ENCODE data around the gene ADGRV1. TPM values are rescaled to one million over a fixed set of nuclear protein-coding genes. Genes with fewer than 3 reads are reported as not detected.

ADGRV1 gene
- total RNA-seq, 4 donors from 2014 or later, result 6.0 to 37.0 (median 10.6) TPM

GRCh38 chr5:90741022-90741564, 182.5 kb downstream of the ADGRV1 start:
- in situ Hi-C loops (cut with MboI; ENCODE audit: low pct_ligation_motif_present in 1 of 4, low pct_unique_long_range_greater_than_20kb in 1 of 4, low sequenced_read_pairs in 3 of 4), result no loop called here
- intact Hi-C loops (cut with DNase I; ENCODE audit: low total_unique reads), result no loop called here
- H3K9me3 ChIP-seq, result peaks cover 0 to 7% of the 10 kb centered on the region in 2 donors
- H3K4me1 ChIP-seq, result no peaks in the 10 kb centered on the region
- no peak for TF ChIP-seq POLR2AphosphoS5 (IDR thresholded peaks at IDR 0.05)
- TF ChIP-seq POLR2A (IDR thresholded peaks at IDR 0.05), result no peak
- no peak for TF ChIP-seq EP300 (IDR thresholded peaks at IDR 0.05; ENCODE audit: low read depth)
- TF ChIP-seq CTCF (IDR thresholded peaks at IDR 0.05), result no peak
- no peak overlapping the region for H3K27ac ChIP-seq
- no peaks in the 10 kb centered on the region for H3K27me3 ChIP-seq
- WGBS, 2 donors (ENCODE audit: low coverage in 1 of 2), result 70 to 75% methylated on average over 2 of the region's 2 CpGs
- H3K4me3 ChIP-seq, result no peak overlapping the region
- DNase-seq, result no peak
- H3K36me3 ChIP-seq, result no peaks in the 10 kb centered on the region

GRCh38 chr5:90746119-90746518, 187.5 kb downstream of the ADGRV1 start:
- intact Hi-C loops (cut with DNase I; ENCODE audit: low total_unique reads) (no loop called here), in situ Hi-C loops (cut with MboI; ENCODE audit: low pct_ligation_motif_present in 1 of 4, low pct_unique_long_range_greater_than_20kb in 1 of 4, low sequenced_read_pairs in 3 of 4) (no loop called here)
- Histone ChIP-seq H3K36me3 (no peaks in the 10 kb centered on the region), H3K27me3 (no peaks in the 10 kb centered on the region), H3K4me3 (no peak overlapping the region), H3K27ac (no peak overlapping the region), H3K4me1 (no peaks in the 10 kb centered on the region), H3K9me3 (no peaks in the 10 kb centered on the region)
- 83% methylated on average over 1 of the region's 1 CpG; no CpG with 5 or more reads in 1 of the 2 donors for WGBS, 2 donors (ENCODE audit: low coverage in 1 of 2)
- DNase-seq, result no peak
- TF ChIP-seq CTCF (IDR thresholded peaks at IDR 0.05) (no peak), POLR2AphosphoS5 (IDR thresholded peaks at IDR 0.05) (no peak), EP300 (IDR thresholded peaks at IDR 0.05; ENCODE audit: low read depth) (no peak), POLR2A (IDR thresholded peaks at IDR 0.05) (no peak)

- TF ChIP-seq POLR2AphosphoS5 (IDR thresholded peaks at IDR 0.05) (no peak), EP300 (IDR thresholded peaks at IDR 0.05; ENCODE audit: low read depth) (no peak), POLR2A (IDR thresholded peaks at IDR 0.05) (no peak), CTCF (IDR thresholded peaks at IDR 0.05) (no peak)
- in situ Hi-C loops (cut with MboI; ENCODE audit: low pct_ligation_motif_present in 1 of 4, low pct_unique_long_range_greater_than_20kb in 1 of 4, low sequenced_read_pairs in 3 of 4) (no loop called here), intact Hi-C loops (cut with DNase I; ENCODE audit: low total_unique reads) (no loop called here)
- Histone ChIP-seq H3K36me3 (no peaks in the 10 kb centered on the region), H3K27me3 (no peaks in the 10 kb centered on the region), H3K9me3 (no peaks in the 10 kb centered on the region), H3K27ac (no peak overlapping the region), H3K4me1 (no peaks in the 10 kb centered on the region), H3K4me3 (no peak overlapping the region)
- DNase-seq, result no peak
- WGBS, 2 donors (ENCODE audit: low coverage in 1 of 2), result 60 to 70% methylated on average over 1 to 3 of the region's 3 CpGs
Observed at GRCh38 chr5:90747175-90747574, 188.6 kb downstream of the ADGRV1 start.

GRCh38 chr5:90747693-90748092, 189.1 kb downstream of the ADGRV1 start:
- DNase-seq, result no peak
- intact Hi-C loops (cut with DNase I; ENCODE audit: low total_unique reads) (no loop called here), in situ Hi-C loops (cut with MboI; ENCODE audit: low pct_ligation_motif_present in 1 of 4, low pct_unique_long_range_greater_than_20kb in 1 of 4, low sequenced_read_pairs in 3 of 4) (no loop called here)
- Histone ChIP-seq H3K27me3 (no peaks in the 10 kb centered on the region), H3K27ac (no peak overlapping the region), H3K4me3 (no peak overlapping the region), H3K9me3 (no peaks in the 10 kb centered on the region), H3K36me3 (no peaks in the 10 kb centered on the region), H3K4me1 (no peaks in the 10 kb centered on the region)
- TF ChIP-seq POLR2AphosphoS5 (IDR thresholded peaks at IDR 0.05) (no peak), CTCF (IDR thresholded peaks at IDR 0.05) (no peak), POLR2A (IDR thresholded peaks at IDR 0.05) (no peak), EP300 (IDR thresholded peaks at IDR 0.05; ENCODE audit: low read depth) (no peak)
- WGBS, 2 donors (ENCODE audit: low coverage in 1 of 2), result 91% methylated on average over 2 of the region's 2 CpGs; no CpG with 5 or more reads in 1 of the 2 donors
